ENCODE measurements around the gene HCFC1. TPM values are rescaled to one million over a fixed set of nuclear protein-coding genes. Genes with fewer than 3 reads are reported as not detected.

Gene HCFC1
- total and polyA plus RNA-seq, 5 experiments from 2014 or later: 3.3 to 64.9 (median 11.9) TPM

GRCh38 chrX:153970357-153971123 lies 1.1 kb downstream of the HCFC1 start:
- POLR2A ChIA-PET: interaction anchor here (0.6 to 7.9 kb wide), 26 partner anchors 11 to 792 kb away, joined by 3 to 131 read pairs (median 7); partner anchors contain the start of genes ARHGAP4, DKC1, EMD and IDH3G
- H3K4me1 Mint-ChIP-seq: peaks cover 15 to 49% (median 47%) of the 10 kb centered on the region in 4 donors
- peak; percentile 10 to 16 for ATAC-seq
- H3K27ac Mint-ChIP-seq: peak overlapping the region; percentile 96 to 100 (median 100)
- DNase-seq: peak in 1 of 10 donors; percentile 70
- H3K27me3 Mint-ChIP-seq: no peaks in the 10 kb centered on the region
- no peaks in the 10 kb centered on the region for H3K9me3 Mint-ChIP-seq
- H3K36me3 Mint-ChIP-seq: peaks cover 0 to 4% (median 0%) of the 10 kb centered on the region in 3 donors
- peak overlapping the region; percentile 94 to 100 (median 100) for H3K4me3 Mint-ChIP-seq

- Mint-ChIP-seq H3K9me3 (no peaks in the 10 kb centered on the region), H3K27me3 (no peaks in the 10 kb centered on the region), H3K36me3 (peaks cover 0 to 4% (median 3%) of the 10 kb centered on the region in 3 donors), H3K27ac (peak overlapping the region; percentile 72 to 100 (median 95)), H3K4me3 (peak overlapping the region; percentile 86 to 100 (median 97)), H3K4me1 (peaks cover 15 to 53% (median 52%) of the 10 kb centered on the region in 4 donors)
- POLR2A ChIA-PET: interaction anchor here (0.8 to 7.9 kb wide), 8 partner anchors 12 to 428 kb away, joined by 3 to 131 read pairs (median 25); partner anchors contain the start of genes ARHGAP4, IRAK1 and RPL10
- ATAC-seq: no peak
- no peak for DNase-seq
Measured at GRCh38 chrX:153969904-153970356, 1.7 kb downstream of the HCFC1 start.

DNA sequence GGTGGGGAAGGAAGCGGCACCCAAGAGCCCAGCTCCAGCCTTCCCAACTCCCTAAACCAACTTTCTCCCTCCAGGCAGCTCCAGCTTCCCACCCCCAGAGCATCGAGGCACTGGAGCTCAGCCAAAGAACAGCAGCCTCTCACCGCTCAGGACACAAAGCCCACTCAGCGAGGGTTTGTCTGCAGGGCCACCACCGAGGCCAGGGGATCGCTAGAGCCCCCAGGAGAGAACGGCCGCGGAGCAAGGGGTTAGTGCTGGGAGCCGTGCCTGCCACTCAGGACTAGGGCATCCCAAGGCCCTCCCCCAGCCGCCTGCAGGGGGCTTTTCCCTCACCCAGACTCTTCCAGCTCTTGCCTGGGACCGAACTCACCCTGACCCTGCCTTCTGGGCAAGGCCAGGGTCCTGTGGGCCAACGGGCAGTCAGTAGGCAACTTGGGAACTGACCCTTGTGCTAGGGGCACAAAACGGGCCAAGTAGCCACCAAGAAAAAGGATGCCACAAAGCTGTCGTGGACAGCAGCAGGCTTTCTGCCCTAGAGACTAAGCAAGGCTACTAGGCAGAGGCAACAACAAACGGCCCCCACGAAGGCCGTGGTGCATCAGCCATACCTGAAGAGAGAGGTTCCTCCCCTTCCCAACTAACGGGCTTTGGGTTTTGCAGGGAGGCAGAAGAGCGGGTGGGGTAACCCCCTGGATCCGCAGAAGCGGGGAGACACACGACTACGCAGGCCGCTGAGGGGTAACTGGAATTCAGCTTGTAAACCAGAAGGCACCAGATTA lies 2.3 kb downstream of the HCFC1 start:
- ATAC-seq (no peak), DNase-seq (no peak)
- no peaks in the 10 kb centered on the region for H3K27me3 Mint-ChIP-seq
- H3K4me1 Mint-ChIP-seq: peaks cover 11 to 52% (median 48%) of the 10 kb centered on the region in 4 donors
- H3K9me3 Mint-ChIP-seq: no peaks in the 10 kb centered on the region
- POLR2A ChIA-PET: interaction anchor here (0.6 to 7.9 kb wide), 9 partner anchors 12 to 429 kb away, joined by 3 to 131 read pairs (median 8); partner anchors contain the start of genes ARHGAP4, IRAK1 and RPL10
- peaks cover 0 to 4% (median 3%) of the 10 kb centered on the region in 3 donors for H3K36me3 Mint-ChIP-seq
- peak overlapping the region; percentile 86 to 100 (median 97) for H3K4me3 Mint-ChIP-seq
- peak overlapping the region; percentile 72 to 100 (median 95) for H3K27ac Mint-ChIP-seq

- DNase-seq: peak in 8 of 10 donors; percentile 29 to 52 (median 44)
- Mint-ChIP-seq H3K9me3 (no peaks in the 10 kb centered on the region), H3K4me3 (peak overlapping the region; percentile 86 to 100 (median 97)), H3K36me3 (peaks cover 0 to 4% (median 3%) of the 10 kb centered on the region in 3 donors), H3K27ac (peak overlapping the region in 9 of 10 donors; percentile 92 to 100 (median 95)), H3K4me1 (peaks cover 11 to 48% (median 44%) of the 10 kb centered on the region in 4 donors), H3K27me3 (no peaks in the 10 kb centered on the region)
- POLR2A ChIA-PET: interaction anchor here (0.6 to 7.9 kb wide), 8 partner anchors 12 to 210 kb away, joined by 3 to 131 read pairs (median 4); partner anchors contain the start of genes ARHGAP4 and IRAK1
- ATAC-seq: peak in 1 of 2 donors; percentile 3
Measured at GRCh38 chrX:153968754-153969124, 2.9 kb downstream of the HCFC1 start.

- H3K27me3 Mint-ChIP-seq: no peaks in the 10 kb centered on the region
- H3K4me1 Mint-ChIP-seq: peaks cover 11 to 46% (median 42%) of the 10 kb centered on the region in 4 donors
- H3K9me3 Mint-ChIP-seq: no peaks in the 10 kb centered on the region
- DNase-seq: no peak
- H3K36me3 Mint-ChIP-seq: peaks cover 0 to 6% (median 4%) of the 10 kb centered on the region in 3 donors
- POLR2A ChIA-PET: interaction anchor here (0.9 to 7.9 kb wide), 9 partner anchors 13 to 52 kb away, joined by 3 to 131 read pairs (median 5); partner anchors contain the start of genes ARHGAP4 and IRAK1
- peak overlapping the region; percentile 86 to 100 (median 97) for H3K4me3 Mint-ChIP-seq
- peak overlapping the region; percentile 91 to 100 (median 96) for H3K27ac Mint-ChIP-seq
- ATAC-seq: no peak
Measured at GRCh38 chrX:153968255-153968654, 3.4 kb downstream of the HCFC1 start.

DNA sequence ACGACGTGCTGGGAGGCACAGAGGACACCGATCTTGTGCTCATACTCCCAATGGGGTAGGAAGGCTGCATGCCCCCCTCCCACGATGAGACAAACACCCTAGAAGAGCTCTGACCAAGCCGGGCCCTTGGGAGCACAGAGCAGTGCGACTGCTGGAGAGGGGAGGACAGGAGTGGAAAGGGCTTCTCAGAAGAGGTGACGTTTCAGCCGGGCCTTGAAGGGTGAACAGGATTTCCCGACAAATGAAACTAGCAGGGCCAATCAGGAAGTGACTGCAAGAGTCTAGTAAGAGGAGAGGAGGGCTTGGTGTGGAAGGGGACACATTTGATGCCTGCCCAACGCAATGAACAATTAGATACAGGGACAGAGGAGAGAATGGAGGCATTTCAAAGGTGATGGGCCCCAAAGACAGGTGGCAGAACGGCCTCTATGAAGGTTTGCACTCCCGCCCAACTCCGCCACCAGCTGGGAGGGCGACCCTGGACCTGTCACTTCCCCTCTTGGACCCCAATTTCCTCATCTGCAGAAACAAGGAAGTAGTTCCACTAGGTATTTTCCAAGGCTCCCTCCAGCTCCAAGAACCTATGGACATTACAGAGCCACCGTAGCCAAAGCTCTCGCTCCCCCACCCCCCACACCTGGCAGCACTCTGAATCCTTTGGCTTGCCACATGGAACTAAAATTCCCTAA lies 3.9 kb downstream of the HCFC1 start:
- Mint-ChIP-seq H3K9me3 (no peaks in the 10 kb centered on the region), H3K27me3 (no peaks in the 10 kb centered on the region), H3K27ac (peak overlapping the region; percentile 91 to 100 (median 96)), H3K36me3 (peaks cover 0 to 10% (median 4%) of the 10 kb centered on the region in 3 donors), H3K4me3 (peak overlapping the region; percentile 86 to 100 (median 97)), H3K4me1 (peaks cover 11 to 43% (median 42%) of the 10 kb centered on the region in 4 donors)
- POLR2A ChIA-PET: interaction anchor here (0.9 to 7.9 kb wide), 10 partner anchors 9 to 52 kb away, joined by 3 to 131 read pairs (median 6); partner anchors contain the start of genes ARHGAP4 and IRAK1
- ATAC-seq (no peak), DNase-seq (peak in 3 of 10 donors; percentile 37 to 52 (median 50))

DNA sequence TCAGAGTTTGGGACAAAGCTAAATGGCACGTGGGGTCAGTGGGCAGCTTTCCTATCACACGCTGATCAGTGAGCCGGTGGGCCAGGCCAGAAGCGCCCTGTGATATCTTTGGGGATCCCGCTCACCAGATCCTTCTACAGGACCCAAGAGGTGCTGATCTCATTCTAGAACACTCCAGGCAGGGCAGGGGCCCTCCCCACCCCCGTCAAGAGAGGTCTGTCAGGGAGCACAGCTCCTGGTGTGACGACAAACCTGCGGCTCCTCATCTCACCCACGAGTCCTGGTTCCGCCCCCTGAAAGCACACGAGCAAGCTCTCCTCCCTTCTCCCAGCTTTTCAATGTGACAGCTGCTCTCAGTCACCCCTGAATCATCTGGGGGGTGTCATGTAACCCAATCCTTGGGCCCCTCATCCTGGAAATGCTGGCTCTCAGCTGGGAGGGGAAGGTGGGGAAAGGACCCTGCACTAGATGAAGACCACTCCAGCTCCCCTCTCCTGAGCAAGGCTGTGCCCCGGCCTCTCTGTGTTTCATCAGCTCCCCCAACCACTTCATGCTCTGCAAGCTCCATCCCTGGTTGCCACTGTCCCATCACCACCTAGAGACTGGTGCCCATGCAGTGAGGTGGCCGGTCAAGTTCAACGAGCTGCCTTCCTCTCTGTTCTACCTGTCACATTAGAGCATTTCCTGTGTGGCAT lies 4.6 kb downstream of the HCFC1 start:
- ATAC-seq (peak in 1 of 2 donors; percentile 6), DNase-seq (no peak)
- Mint-ChIP-seq H3K4me3 (peak overlapping the region; percentile 86 to 100 (median 97)), H3K4me1 (peaks cover 11 to 43% (median 42%) of the 10 kb centered on the region in 4 donors), H3K27ac (peak overlapping the region; percentile 91 to 100 (median 96)), H3K27me3 (no peaks in the 10 kb centered on the region), H3K36me3 (peaks cover 0 to 12% (median 4%) of the 10 kb centered on the region in 3 donors), H3K9me3 (no peaks in the 10 kb centered on the region)
- POLR2A ChIA-PET: interaction anchor here (0.6 to 7.9 kb wide), 10 partner anchors 9 to 85 kb away, joined by 3 to 131 read pairs (median 5); partner anchors contain the start of gene ARHGAP4

DNA sequence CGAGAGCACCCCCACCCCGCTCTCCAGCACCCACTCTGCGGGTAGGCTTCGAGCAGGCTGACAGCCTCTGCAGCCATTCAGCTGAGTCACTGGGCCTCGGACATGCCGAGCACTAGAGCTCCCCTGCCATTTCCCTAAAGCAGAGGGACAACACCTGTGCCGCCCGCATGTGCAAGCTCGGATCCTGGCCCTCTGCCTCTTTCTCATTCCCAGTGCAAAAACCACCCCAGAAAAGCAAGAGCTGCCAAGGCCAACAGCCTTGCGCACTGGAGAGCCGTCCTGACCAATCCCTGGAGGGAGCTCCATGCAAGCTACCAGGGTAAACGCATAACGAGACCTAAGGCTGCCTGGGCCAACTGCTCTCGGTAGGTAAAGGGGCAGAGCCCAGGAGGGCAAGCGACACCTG lies 5.3 kb downstream of the HCFC1 start:
- ATAC-seq (no peak), DNase-seq (no peak)
- Mint-ChIP-seq H3K9me3 (no peaks in the 10 kb centered on the region), H3K4me3 (peak overlapping the region; percentile 25 to 100 (median 92)), H3K4me1 (peaks cover 9 to 43% (median 42%) of the 10 kb centered on the region in 4 donors), H3K36me3 (peaks cover 0 to 16% (median 0%) of the 10 kb centered on the region in 3 donors), H3K27me3 (no peaks in the 10 kb centered on the region), H3K27ac (peak overlapping the region; percentile 83 to 100 (median 96))
- POLR2A ChIA-PET: interaction anchor here (0.7 to 7.9 kb wide), 6 partner anchors 8 to 86 kb away, joined by 3 to 131 read pairs (median 5); partner anchors contain the start of gene ARHGAP4

DNA sequence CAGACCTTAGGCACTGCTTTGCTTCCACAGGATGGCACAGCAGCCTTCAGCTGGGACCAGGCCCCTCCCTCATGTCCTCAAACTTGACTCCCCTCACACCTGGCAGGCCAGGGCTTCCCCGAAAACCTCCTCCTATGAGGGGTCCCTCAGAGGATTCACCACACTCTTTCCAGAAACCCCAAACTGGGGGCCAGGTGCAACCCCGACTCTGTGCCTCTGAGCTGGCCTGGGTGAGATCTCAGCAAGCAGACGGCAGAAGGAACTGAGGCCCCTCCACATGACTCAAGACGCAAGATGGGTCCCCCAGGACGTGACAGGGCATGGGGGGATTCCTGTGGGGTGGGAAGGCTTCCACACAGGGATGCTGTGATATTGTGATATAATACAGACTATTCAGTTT lies 6.2 kb downstream of the HCFC1 start:
- ATAC-seq (no peak), DNase-seq (no peak)
- no peaks in the 10 kb centered on the region for H3K9me3 Mint-ChIP-seq
- H3K4me3 Mint-ChIP-seq: peak overlapping the region in 6 of 10 donors; percentile 18 to 94 (median 52)
- H3K27me3 Mint-ChIP-seq: no peaks in the 10 kb centered on the region
- peaks cover 9 to 43% (median 42%) of the 10 kb centered on the region in 4 donors for H3K4me1 Mint-ChIP-seq
- POLR2A ChIA-PET: interaction anchor here (1.4 to 7.9 kb wide), 2 partner anchors 37 to 38 kb away, joined by 3 to 131 read pairs; partner anchors contain the start of gene ARHGAP4
- H3K27ac Mint-ChIP-seq: peak overlapping the region in 8 of 10 donors; percentile 8 to 96 (median 67)
- H3K36me3 Mint-ChIP-seq: peaks cover 0 to 24% (median 0%) of the 10 kb centered on the region in 3 donors

- peaks cover 0 to 32% (median 0%) of the 10 kb centered on the region in 3 donors for H3K36me3 Mint-ChIP-seq
- H3K4me3 Mint-ChIP-seq: no peak overlapping the region
- peak overlapping the region in 1 of 10 donors; percentile 44 for H3K27ac Mint-ChIP-seq
- DNase-seq: no peak
- ATAC-seq: no peak
- POLR2A ChIA-PET: interaction anchor here (1.4 kb wide), 1 partner anchor 36 kb away, joined by 3 read pairs; no protein-coding TSS in a partner anchor
- H3K9me3 Mint-ChIP-seq: no peaks in the 10 kb centered on the region
- peaks cover 9 to 43% (median 37%) of the 10 kb centered on the region in 4 donors for H3K4me1 Mint-ChIP-seq
- no peaks in the 10 kb centered on the region for H3K27me3 Mint-ChIP-seq
Measured at GRCh38 chrX:153964105-153964504, 7.5 kb downstream of the HCFC1 start.
